ENCODE measurements around the gene CXCL14.

The CXCL14 gene

DNA sequence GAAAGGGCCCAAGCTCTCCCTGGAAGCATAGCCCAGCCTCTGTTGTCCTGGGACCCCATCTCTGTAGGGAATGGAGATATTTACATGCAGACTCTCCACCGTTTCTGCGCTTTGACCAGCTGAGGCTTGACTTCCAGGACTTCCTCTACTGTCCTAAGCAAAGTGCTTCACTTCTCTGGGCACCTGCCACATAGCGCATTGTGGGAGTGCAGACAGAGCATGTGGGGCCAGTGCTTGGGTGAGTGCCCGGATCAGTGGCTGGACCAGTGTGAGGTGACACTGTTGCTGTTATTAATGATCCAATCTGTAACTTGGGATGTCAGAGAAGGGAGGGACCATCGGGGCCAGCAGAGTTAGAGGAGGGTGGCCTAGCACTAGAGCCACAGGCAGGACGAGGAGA is 10.5 kb downstream of the CXCL14 start:
- DNase-seq (ENCODE audit: low read depth in 2 of 2) = no peak

DNA sequence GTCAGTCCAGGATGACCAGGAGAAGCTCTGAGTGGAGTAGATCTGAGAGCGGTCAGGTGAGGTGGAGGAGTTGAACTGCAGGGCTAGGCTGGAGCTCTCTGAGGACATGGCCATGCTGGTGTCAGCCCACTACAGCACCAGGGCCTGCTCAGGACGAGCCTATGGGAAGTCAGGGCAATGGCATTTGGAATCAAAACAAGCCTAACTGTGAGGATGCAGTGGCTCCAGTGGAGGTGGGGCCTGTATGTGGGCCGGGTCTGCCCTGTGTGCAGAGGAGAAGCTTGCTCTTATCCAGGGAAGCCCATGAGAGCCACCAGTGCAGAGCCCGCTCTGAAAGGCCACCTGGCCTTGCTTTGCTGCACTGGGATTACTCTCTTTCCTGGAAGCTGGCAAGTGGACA is 11.1 kb downstream of the CXCL14 start:
- DNase-seq (ENCODE audit: low read depth in 2 of 2) = no peak

DNA sequence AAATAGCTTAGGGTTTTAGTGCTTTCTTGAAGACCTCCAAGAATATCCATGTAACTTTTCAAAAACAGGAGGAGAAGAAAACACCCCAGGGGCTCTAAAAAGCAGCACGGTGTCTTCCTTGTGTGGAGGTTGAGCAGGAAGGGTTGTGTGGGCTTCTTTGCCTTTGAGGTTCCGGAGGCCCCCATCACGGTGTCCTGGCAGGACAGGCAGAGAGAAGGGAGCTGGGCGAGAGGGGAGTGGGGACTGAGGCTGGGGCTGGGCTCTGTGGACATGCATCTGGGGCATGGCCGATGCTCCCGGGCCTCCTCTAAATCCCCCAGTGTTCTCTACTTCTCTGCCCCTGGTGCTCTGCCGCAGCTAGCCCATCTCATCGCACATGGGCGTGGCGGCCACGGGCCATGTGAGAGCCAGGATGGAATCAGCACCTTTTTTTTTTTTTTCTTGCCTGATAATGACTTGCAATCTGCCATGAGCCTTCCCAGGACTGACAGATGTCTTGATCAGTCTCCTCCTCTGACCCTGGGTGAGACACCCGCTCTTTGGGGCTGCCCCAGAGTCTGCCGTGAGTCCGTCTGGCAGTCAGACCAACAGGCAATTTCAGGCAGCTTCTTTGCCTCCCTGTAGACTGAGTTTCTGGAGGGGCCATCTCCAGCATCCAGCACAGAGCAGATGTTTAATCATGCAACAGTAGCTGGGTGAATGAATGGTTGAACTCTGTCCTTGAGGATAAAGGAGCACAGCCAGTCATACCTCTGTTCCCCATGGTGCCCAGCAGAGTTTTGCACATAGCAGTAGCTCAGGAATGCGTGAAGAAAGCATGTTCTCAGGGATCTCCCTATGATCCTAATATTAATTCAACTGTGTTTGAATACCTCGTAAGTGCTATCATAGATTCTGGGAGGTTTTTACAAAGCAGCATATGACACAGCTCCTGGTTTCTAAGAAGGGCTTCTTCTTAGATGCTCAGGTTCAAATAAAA is 12.1 kb downstream of the CXCL14 start:
- DNase-seq (ENCODE audit: low read depth in 2 of 2) = no peak

DNA sequence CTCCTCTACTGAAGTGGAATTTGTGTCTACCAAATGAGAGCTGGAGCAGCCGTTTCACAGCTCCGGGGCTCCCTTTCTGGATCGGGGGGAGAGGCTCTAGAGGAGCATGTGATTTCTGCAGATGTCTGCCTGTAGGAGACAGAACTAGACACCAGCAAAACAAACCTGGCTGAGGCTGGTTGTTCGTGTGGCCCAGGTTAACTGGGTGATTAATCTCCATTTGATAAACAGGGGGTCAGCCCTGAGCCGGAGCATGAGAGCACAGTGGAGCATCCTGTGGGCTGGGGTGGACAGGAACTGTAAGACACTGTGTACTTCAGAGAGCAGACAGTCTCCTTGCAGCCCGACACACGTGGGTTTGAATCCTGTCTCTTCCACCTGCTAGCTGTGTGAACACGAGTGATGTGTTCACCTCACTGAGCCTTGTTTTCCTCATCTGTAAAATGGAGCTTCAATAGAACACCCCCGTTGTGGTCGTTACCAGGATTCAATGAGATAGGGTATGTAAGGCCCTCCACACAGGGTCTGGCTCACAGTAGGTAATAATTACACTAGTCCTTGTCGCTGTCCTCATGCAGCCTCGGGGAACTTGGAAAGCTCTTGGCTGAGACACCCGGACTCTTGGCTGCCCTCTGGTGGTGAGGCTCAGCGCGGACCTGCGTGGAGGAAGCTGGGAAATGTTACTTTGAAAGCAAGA is 12.9 kb downstream of the CXCL14 start:
- peak; percentile 60 to 80 for DNase-seq (ENCODE audit: low read depth in 2 of 2)

DNA sequence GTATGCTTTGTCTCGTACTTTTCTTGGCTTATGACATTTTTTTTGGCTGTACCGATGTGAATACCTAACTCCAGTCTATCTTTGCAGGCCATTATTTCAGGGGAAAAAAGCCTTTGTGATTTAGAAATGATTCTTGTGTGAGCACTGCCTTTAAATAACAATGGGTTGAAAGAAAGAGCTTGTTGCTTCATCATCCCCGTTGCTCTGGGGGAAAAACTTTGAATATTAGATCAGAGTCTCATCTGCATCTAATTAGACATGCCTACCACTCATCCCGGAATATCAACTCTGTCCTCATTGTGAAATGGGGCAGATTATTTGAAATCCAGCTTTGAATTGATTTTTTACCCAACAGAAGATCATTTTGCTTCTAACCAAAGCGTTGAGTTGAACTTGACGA is 13.5 kb downstream of the CXCL14 start:
- DNase-seq (ENCODE audit: low read depth in 2 of 2) = no peak

DNA sequence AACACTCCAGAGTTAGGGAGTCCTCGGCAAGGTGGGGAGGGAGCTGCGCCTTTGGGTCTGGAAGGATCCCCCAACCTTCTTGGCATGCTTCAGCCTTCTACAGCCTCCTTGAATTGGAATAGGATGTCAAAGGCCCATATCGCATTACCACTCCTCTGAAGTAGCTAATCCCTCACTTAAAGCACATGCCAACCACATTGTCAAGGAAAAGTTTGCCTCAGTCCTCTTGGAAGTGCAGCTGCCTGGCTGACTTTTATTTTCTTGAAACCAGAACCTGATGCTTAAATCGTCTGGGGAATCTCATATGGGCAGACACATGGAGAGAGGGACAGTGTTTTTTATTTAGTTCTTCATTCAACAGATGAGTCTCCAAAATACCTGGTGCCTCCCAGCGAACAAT is 14.5 kb downstream of the CXCL14 start:
- no peak for DNase-seq (ENCODE audit: low read depth in 2 of 2)

DNA sequence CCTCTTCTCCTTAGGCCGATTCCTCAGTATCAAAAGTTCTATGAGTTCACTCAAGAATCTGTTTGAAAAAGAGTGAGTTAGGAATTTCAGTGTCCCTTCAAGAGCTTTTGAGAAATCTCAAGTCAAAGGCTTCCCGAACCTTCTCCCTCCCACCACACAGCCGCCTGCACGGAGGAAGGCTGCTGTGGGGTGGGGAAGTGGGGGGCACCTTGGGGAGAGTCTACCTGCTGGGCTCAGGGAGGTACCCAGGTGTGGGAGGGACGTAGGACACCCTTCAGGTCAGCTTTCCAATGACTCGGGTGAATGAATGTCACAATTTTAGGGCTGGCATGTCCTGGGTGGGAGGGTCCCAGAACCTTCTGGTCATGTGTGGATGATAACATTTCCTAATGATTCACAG is 17.5 kb downstream of the CXCL14 start:
- DNase-seq (ENCODE audit: low read depth in 2 of 2) = no peak

DNA sequence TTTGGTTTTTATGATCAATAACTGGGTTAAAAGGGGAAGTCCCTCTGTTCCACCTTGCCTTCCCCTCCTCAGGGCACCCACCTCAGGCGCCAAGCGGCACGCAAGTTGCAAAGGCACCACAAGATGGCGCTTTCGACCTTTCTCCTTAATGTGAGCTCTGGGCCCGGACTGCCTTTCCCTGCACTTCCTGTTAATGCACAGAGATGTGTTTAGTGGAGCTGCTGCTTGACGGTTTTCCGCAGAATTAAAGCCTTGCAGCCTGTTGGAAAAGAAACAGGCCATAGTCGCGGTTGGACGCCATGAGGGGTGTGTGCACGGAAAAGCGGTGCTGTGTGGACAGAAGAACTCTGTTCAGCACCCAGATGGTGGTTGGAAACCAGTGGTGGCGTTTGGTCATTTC is 17.9 kb downstream of the CXCL14 start:
- DNase-seq (ENCODE audit: low read depth in 2 of 2) = peak; percentile 63 to 77

DNA sequence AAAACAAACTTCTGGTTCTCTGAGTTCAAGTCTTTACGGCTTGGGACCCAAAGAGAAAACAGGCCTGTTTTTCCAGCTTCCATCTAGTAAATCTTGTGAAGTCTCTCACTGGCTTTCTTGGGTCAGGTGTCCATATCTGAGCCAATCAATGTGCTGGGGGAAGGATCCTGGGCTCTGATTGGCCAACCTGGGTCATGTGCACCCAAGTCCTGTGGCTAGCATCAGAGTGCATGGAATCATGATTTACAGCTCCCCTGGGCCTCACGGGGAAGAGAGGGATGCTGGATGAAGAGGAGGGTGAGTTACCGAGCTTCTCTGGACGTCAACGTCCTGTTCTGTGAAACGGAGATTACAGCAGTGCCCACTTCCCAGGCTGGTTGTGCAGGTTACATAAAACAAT is 19.4 kb downstream of the CXCL14 start:
- DNase-seq (ENCODE audit: low read depth in 2 of 2) = no peak

DNA sequence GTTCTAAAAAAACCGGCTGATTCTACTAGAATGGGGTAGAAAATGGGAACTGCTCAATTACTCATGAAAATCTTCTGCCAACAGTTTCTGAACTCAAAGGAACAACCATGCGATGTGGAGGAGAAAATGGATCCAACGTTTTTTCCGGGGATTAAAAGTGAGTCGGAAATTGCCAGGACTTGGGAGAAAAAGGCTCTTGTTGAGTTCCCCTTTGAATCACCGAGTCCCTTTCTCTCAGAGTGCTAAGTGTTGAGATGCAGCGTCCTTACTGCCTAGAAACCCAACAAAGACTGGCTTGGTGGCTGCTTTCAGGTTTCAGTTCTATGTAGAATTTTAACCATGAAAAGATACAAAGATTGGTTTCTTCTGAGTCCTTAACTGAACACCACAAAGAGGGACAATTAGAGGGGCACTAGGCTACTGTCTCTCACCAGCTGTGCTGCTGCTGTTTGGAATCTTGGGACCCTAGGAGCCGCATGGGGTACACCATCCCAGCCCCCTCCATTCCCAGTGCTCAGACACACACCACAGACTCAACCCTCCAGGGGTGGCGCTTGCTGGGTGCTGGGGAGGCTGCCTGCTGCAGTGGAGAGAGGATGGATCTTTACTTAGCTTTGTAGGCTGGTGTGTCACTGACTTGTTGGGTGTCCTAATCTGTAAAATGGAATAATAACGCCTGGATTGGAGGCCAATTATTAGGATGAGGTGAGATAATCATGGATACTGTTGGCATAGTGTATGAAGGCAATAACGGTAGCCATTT is 21.5 kb downstream of the CXCL14 start:
- DNase-seq (ENCODE audit: low read depth in 2 of 2) = no peak

DNA sequence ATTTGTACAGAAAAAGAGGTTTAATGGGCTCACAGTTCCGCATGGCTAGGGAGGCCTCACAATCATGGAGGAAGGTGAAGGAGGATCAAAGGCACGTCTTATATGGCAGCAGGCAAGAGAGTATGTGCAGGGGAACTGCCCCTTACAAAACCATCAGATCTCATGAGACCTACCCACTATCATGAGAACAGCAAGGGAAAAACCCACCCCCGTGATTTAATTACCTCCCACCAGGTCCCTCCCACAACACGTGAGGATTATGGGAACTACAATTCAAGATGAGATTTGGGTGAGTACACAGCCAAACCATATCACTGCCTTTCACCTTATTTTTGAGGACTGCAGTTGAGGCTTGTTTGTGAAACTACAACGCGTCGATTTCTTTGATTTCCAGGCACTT is 22.2 kb downstream of the CXCL14 start:
- DNase-seq (ENCODE audit: low read depth in 2 of 2) = no peak

DNA sequence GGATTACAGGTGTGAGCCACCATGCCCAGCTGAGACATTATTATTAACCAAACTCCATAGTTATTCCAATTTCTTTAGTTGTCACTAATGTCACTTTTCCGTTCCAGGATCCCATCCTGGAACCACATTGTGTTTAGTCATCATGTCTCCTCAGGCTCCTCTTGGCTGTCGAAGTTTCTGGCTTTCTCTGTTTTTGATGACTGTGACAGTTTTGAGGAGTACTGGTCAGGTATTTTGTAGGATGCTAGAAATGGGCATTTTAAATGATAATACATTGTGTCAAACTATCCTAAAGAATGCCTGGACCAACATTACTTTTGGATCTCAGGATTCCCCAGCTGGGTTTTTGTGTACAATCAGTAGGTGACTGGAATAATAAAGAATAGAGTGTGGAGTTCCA is 23.3 kb downstream of the CXCL14 start:
- DNase-seq (ENCODE audit: low read depth in 2 of 2) = no peak

DNA sequence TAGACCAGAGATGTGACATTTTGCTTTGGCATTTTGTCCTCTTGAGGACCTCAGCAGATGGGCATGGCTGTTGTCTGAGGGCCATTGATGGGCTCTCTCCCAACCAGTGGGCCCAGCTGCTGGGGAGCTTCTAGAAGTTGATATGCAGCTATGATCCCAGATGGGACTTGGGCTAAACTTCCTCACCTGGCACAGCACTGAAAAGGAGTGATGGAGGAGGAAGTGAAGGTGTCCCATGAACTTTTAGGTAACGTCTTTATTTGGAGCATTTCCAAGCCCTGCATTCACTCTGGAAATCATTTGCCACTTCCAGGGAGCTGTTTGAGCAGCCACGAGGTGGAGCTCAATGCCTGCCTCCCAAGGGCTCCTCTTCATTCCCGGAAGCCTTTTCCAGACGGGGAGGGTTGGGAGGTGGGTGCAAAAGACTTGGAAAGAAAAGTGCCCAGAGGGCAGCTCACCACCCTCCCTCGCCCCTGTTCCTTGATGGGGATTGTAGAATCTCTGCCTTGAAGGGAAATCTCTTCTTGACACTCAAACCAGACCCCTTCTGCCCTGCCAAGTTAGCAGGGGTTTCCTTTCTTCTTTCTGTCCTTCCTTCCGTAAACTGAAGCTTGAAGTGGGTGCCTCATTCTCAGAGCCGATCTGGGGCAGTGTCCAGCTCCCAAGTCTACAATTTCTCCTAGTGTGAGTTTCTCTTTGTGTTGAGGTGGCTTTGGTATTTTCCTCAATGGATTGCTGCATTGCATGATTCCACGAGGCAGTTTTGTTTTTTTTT is 24.9 kb downstream of the CXCL14 start:
- DNase-seq (ENCODE audit: low read depth in 2 of 2) = no peak

DNA sequence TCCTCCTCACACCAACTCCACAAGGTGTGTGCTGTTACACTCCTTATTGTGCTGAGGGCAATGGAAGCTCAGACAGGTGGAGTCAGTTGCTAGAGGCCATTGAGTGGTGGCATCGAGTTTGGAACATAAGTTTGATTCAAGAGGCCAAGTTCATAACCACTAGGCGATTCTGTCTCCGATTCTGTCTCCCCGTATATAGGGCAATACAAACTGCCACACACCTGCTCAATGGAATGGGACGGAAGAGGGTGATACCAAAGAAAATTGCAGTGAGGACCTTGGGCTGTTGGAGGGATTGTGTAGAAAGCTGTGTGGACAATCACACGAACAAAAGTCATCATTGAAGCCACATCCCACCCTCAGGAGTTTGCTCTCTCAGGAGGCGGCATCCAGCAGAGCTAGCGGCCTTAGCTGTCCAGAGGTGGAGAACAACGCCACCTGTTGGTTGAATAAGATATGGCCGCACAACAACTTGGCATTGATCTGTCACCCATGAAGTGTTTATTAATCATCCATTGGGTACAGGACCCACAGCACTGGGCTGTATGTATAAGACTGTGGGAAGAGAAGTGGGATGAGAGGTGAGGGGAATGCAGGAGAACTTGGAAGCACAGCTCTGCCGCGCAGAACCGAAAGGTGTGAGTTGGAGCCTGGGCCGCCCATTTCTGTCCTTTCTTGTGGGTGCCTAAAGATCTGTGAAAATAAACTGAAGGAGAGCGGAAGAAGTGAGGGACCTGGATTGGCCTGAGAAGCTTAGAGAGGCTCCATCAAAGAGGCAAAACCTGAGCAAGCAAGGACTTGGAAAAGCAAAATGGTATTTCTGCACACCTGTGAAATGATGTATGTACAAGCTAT is 27.0 kb downstream of the CXCL14 start:
- peak; percentile 56 to 58 for DNase-seq (ENCODE audit: low read depth in 2 of 2)

DNA sequence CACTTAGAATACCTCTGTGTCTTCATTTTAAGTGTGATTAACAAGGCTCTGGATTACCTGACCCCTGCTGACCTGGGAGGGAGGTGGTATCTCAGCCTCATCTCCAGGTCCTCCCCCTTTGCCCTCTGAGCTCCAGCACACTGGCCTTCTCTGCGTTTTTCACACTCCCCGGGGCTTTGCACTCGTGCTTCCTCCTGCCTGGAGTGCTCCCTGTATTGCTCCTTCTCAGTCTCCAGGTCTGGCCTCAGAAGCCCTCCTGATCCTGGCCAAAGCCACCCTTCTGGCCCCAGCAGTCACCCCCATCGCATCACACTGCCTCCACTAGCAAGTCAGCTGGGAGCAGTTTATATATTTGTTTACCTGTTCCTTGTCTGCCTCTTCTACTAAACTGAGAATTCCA is 29.4 kb downstream of the CXCL14 start:
- DNase-seq (ENCODE audit: low read depth in 2 of 2) = no peak

DNA sequence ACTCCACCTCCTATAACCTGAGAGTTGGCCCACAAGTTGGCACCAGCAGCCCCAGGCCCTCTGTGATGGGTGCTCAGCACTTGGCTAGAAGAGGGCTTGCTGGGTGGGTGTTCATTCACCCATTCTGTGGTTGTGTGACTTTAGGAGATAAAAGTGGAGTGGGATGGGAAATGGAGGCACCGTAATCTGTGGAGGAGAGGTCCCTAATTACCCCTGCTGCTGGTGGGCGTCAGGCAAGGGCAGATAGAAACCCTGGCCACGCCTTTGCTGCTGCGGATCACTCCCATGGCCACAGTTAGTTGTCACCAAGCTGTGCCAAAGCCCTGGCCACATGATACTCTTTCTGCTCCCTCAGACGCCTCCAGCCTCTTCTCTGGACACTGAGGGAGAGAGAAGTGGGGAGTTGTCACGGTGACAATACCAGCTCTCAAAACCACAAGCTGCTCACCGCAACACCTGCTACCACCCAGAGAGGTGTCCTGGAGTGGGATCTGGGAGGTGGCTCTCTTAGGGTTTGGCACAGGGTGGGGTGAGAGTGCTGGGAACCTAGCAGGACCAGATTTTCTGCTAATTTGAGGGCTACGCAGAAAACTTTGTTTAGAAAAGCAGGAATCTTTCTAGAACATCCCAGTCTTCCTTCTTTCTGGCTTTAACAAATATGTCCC is 31.1 kb downstream of the CXCL14 start:
- DNase-seq (ENCODE audit: low read depth in 2 of 2) = no peak

DNA sequence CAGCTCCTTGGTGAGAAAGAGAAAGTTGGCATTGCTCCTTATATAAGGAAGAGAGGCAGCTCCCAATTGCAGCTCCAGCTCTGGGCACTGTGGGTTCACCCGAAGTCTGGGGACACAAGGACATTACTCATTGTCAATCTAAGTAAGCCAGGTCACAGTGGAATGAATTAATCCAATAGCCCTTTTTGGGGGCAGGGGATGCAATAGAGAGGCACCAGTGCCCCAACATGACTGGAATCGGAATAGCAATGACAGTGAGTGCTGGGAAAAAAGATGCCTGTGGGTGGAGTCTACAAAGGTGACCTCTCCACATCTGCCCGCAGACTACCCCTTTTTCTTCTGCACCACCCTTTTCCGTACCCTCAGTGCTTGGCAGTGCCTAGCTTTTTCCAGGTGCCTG is 31.9 kb downstream of the CXCL14 start:
- no peak for DNase-seq (ENCODE audit: low read depth in 2 of 2)

DNA sequence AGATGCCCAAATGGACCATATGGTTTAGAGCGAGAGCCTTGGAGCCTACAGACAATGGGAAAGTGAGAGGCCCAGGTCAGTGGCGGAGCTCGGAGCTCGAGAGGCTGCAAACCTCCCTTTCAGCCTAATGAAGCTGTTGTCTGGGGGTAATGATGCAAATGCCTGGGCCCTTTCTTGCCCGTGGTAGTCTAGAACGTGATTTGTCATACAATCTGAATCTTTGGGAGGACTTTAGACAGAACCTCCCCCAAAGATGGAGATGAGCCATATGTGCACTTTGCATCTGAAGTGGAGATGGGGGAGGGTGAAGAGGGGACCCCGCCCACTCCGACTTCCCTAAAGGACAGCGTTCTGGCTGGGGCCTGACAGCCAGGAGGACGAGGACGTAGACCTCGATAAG is 32.7 kb downstream of the CXCL14 start:
- DNase-seq (ENCODE audit: low read depth in 2 of 2) = no peak

DNA sequence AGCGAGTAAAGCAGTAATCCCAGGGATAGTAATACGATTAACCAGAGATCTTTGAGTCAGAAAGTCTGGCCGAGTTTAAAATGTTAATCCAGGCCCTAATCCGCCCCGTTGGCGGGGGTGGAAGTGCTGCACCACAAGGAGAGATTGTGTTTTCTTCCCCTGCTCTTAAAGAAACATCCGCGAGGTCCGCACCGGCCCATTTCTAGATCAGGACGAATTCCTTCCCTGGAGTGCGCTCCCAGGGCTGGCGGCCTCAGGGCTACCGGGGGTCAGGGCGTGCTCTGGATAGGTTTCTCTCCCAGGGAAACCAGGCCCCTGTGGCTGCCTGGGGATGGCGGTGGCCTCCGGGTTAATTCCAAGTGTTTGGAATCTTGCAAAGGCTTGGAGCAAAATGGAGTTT is 33.7 kb downstream of the CXCL14 start:
- no peak for DNase-seq (ENCODE audit: low read depth in 2 of 2)
